Muscle layer of duodenum (tissue), 2 donors: Measurements from ENCODE around the gene APBB2.

Source experiments
- H3K27ac ChIP-seq: one replicate; pipeline ENCODE4 v1.7.0; 2013; ENCODE audit warnings: mild to moderate bottlenecking, low read length
- H3K27me3 ChIP-seq: one replicate; pipeline ENCODE4 v1.7.0; 2013; ENCODE audit warnings: low read depth, mild to moderate bottlenecking, control low read depth, low read length
- H3K36me3 ChIP-seq, 2 donors: one replicate each; pipeline ENCODE4 v1.7.0; 2013; ENCODE audit warnings: low read length in 2 of 2, control low read depth in 1 of 2, mild to moderate bottlenecking in 1 of 2; ENCODE audit not compliant: insufficient read depth in 2 of 2, control insufficient read depth in 1 of 2
- H3K4me1 ChIP-seq, 2 donors: one replicate each; pipeline ENCODE4 v1.7.0; 2013; ENCODE audit warnings: low read length in 2 of 2, mild to moderate bottlenecking in 2 of 2, control low read depth in 1 of 2, moderate library complexity in 1 of 2; ENCODE audit not compliant: insufficient read depth in 2 of 2, control insufficient read depth in 1 of 2
- H3K4me3 ChIP-seq, 2 donors: one replicate each; pipeline ENCODE4 v1.7.0; 2013; ENCODE audit warnings: low read length in 2 of 2, low read depth in 1 of 2, mild to moderate bottlenecking in 1 of 2
- H3K9me3 ChIP-seq, 2 donors: one replicate each; pipeline ENCODE4 v1.7.0; 2013; ENCODE audit warnings: low read length in 2 of 2, control low read depth in 1 of 2, mild to moderate bottlenecking in 1 of 2; ENCODE audit not compliant: control insufficient read depth in 1 of 2
- donor health status: healthy.

Gene APBB2

DNA sequence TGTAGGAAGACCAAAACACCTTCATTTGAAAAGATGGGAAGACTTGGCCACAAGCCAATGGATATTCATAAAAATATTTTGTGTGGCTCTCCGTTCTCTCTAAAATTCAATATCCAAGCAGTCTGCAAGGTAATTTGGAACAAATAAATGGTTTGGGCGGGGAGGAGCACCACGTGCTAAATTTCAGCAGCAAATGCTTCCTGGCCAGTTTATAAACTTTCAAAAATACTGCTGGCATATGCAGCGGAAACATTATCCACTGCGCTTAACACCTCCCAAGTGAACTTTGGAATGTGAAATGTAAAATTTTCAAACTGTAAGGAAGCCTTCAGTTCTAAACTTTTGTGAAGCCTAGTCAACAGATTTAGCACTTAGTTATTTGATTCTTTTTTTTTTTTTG lies 273.6 kb downstream of the APBB2 start:
- no peaks in the 10 kb centered on the region for H3K9me3 ChIP-seq
- no peak overlapping the region for H3K27ac ChIP-seq
- H3K27me3 ChIP-seq, result no peaks in the 10 kb centered on the region
- H3K4me3 ChIP-seq, result no peak overlapping the region
- H3K4me1 ChIP-seq, result peaks cover 0 to 31% of the 10 kb centered on the region in 2 donors
- peaks cover 0 to 10% of the 10 kb centered on the region in 2 donors for H3K36me3 ChIP-seq

DNA sequence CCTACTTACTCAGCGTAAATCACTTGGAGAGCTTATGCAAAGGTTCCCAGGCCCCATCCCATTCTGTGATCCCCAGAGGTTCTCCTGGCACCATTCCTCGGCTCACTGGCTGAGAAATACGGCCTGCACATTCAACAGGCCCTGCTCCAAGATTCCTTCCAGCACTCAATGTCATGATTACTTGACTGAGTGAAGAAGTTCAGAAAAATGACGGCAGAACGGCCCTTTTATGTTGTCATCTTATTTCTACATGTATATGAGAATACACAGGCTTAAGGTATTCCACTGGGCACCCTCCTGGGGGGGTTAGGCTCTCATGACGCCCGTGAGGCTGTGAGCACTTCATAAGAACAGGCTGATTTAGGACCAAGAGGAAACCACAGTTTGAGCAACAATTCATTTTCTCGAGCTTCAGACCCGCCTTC lies 274.0 kb downstream of the APBB2 start:
- no peaks in the 10 kb centered on the region for H3K27me3 ChIP-seq
- H3K4me1 ChIP-seq, result peaks cover 0 to 31% of the 10 kb centered on the region in 2 donors
- no peaks in the 10 kb centered on the region for H3K9me3 ChIP-seq
- peaks cover 0 to 10% of the 10 kb centered on the region in 2 donors for H3K36me3 ChIP-seq
- H3K4me3 ChIP-seq, result no peak overlapping the region
- no peak overlapping the region for H3K27ac ChIP-seq

- H3K9me3 ChIP-seq, result no peaks in the 10 kb centered on the region
- H3K4me1 ChIP-seq, result peaks cover 0 to 31% of the 10 kb centered on the region in 2 donors
- no peak overlapping the region for H3K27ac ChIP-seq
- no peak overlapping the region for H3K4me3 ChIP-seq
- peaks cover 0 to 10% of the 10 kb centered on the region in 2 donors for H3K36me3 ChIP-seq
- H3K27me3 ChIP-seq, result no peaks in the 10 kb centered on the region
Measured at GRCh38 chr4:40939856-40940255, 274.5 kb downstream of the APBB2 start.

DNA sequence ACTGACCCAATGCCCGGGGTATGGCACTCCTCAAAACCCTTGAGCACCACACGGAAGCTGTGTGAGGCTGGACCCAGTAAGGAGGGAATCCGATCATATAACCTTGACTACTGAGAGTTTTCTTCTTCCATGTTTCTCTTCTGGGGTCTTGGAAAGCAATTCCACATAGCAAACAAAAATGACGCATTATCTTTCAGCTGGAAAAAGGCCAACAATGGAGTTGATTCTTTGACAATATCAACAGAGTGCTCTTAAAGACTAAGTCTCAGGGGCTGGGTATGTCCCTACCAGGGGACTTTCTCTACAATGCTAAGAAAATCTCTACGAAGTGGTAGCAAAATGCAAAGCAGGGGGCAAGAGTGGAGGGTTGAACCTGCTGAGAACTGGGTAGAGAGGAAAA lies 276.0 kb downstream of the APBB2 start:
- no peak overlapping the region for H3K4me3 ChIP-seq
- peaks cover 0 to 10% of the 10 kb centered on the region in 2 donors for H3K36me3 ChIP-seq
- H3K4me1 ChIP-seq, result peaks cover 0 to 37% of the 10 kb centered on the region in 2 donors
- H3K9me3 ChIP-seq, result no peaks in the 10 kb centered on the region
- H3K27me3 ChIP-seq, result no peaks in the 10 kb centered on the region
- H3K27ac ChIP-seq, result no peak overlapping the region

DNA sequence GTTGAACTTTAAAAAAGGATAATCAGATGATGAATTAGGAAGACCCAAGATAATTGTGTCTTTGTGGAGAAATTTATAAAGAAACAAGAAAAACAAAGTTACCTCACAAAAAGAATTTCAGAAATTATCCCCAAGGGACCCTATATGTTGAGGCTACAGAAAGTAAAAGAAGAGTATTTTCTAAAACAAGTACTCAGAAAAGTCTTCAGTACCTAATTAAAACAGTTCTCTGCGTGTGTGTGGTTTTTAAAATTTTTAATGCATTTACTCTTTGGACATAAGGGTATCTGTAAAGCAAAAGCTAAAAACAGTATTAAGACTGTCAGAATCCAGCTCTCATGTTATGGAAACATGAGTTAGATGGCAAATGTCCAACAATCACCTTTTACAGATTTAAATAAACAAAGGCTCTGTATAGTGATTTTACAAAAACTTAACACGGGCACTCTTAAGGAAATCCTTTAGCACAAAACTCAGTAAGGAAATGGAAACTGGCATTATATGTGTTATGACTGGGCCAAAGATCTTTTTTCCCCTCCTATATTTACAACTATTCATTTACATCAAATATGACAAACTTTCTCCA lies 277.1 kb downstream of the APBB2 start:
- no peak overlapping the region for H3K27ac ChIP-seq
- peaks cover 0 to 34% of the 10 kb centered on the region in 2 donors for H3K4me1 ChIP-seq
- no peaks in the 10 kb centered on the region for H3K27me3 ChIP-seq
- no peak overlapping the region for H3K4me3 ChIP-seq
- H3K36me3 ChIP-seq, result peaks cover 0 to 5% of the 10 kb centered on the region in 2 donors
- H3K9me3 ChIP-seq, result no peaks in the 10 kb centered on the region

DNA sequence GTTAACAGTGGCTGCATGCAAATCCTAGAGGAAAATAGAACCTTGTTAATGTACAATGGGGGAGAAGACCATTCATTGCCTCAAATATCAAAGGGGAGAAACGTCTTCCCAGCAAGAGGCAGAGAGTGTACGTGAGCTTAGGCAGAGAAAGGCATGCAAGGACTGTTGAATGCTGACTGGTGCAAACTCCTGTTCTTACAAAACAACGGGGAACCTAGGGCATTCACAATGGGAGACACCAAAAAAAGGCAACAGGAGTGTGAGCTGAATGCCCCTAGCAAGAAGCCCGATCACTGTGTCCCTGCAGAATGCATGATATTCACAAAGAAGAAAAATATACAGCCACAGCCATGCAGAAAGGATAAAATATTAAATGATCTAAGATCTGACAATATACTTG lies 279.7 kb downstream of the APBB2 start:
- Histone ChIP-seq H3K4me3 (no peak overlapping the region), H3K36me3 (peaks cover 0 to 5% of the 10 kb centered on the region in 2 donors), H3K4me1 (peaks cover 0 to 9% of the 10 kb centered on the region in 2 donors), H3K27ac (no peak overlapping the region), H3K27me3 (no peaks in the 10 kb centered on the region), H3K9me3 (no peaks in the 10 kb centered on the region)

DNA sequence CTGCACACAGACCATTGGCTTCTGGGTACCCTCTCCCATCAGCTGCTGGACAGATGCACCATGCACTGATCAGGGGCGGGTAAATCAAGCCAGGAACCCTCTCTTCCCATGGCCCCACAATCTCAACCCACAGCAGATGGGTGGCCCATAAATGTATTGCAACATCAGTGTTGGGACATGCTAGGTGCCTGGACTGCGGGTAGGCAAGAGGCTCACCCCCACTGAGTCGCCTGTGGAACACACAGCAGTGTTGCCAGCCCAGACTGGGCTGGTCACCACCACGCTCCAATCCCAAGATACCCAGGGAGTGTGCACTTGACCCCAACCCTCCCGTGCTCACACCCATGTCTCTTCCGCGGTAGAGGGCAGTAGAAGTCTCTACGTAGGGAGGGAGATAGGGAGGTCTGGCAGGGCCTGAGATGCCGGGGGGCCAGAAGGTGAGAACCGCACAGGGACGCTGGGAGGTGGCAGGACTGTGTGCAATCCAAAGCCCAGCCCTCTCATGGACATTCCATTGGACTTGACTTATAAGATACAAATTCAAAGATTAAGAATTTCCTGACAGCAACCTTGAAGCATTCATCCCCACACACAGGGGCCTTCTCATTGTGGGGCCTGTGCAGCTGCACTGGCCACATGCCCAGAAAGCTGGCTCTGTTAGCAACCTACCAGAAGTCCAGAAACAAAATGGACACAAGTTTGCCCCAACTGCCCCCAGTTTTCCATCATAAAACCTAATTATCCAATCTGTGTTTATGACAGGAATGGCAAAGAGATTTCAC lies 280.9 kb downstream of the APBB2 start:
- H3K9me3 ChIP-seq, result no peaks in the 10 kb centered on the region
- H3K4me1 ChIP-seq, result peaks cover 0 to 6% of the 10 kb centered on the region in 2 donors
- no peak overlapping the region for H3K27ac ChIP-seq
- H3K27me3 ChIP-seq, result no peaks in the 10 kb centered on the region
- peaks cover 0 to 5% of the 10 kb centered on the region in 2 donors for H3K36me3 ChIP-seq
- H3K4me3 ChIP-seq, result no peak overlapping the region

DNA sequence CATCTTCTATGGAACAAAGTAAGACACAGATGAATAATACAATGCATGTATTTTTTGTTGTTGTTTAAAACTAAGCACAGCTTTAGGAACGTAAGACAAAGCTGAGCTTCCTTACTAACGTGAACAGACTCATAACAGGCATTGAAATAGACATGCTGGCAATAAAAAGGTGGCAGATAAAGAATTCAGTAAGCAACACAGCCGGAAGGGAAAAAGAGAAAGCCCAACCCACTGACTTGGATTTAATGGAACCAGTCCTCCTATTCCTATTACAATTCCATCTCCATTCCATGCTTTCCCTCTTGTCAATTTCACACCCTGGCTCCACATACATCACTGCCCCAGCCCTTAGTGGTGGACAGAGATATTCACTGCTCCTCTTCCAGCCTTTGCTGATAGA lies 282.5 kb downstream of the APBB2 start:
- Histone ChIP-seq H3K4me3 (no peak overlapping the region), H3K9me3 (no peaks in the 10 kb centered on the region), H3K36me3 (peaks cover 0 to 5% of the 10 kb centered on the region in 2 donors), H3K27me3 (no peaks in the 10 kb centered on the region), H3K4me1 (peaks cover 0 to 6% of the 10 kb centered on the region in 2 donors), H3K27ac (no peak overlapping the region)

- no peak overlapping the region for H3K27ac ChIP-seq
- no peak overlapping the region for H3K4me3 ChIP-seq
- no peaks in the 10 kb centered on the region for H3K27me3 ChIP-seq
- H3K9me3 ChIP-seq, result no peaks in the 10 kb centered on the region
- peaks cover 0 to 6% of the 10 kb centered on the region in 2 donors for H3K4me1 ChIP-seq
- peaks cover 0 to 5% of the 10 kb centered on the region in 2 donors for H3K36me3 ChIP-seq
Measured at GRCh38 chr4:40931238-40931637, 283.1 kb downstream of the APBB2 start.

- no peaks in the 10 kb centered on the region for H3K36me3 ChIP-seq
- no peaks in the 10 kb centered on the region for H3K4me1 ChIP-seq
- no peaks in the 10 kb centered on the region for H3K27me3 ChIP-seq
- no peaks in the 10 kb centered on the region for H3K9me3 ChIP-seq
- no peak overlapping the region for H3K27ac ChIP-seq
- H3K4me3 ChIP-seq, result no peak overlapping the region
Measured at GRCh38 chr4:40927074-40927473, 287.3 kb downstream of the APBB2 start.

DNA sequence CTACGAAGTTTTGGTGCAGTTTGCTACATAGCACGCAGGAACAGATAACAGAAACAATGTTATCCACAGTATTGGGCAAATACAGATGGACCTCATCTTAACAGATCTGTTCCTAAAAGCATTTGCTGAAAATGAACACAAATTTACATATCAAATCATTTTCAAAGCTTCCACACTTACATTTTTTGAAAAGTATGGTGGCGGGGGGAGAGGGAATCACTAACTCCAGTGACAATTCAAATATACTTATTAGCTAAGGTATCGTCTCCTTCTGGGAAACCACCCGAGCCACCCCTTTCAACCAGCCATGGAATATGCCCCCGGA lies 289.6 kb downstream of the APBB2 start:
- H3K27me3 ChIP-seq, result no peaks in the 10 kb centered on the region
- H3K27ac ChIP-seq, result no peak overlapping the region
- H3K4me1 ChIP-seq, result no peaks in the 10 kb centered on the region
- H3K36me3 ChIP-seq, result peaks cover 0 to 3% of the 10 kb centered on the region in 2 donors
- H3K4me3 ChIP-seq, result no peak overlapping the region
- no peaks in the 10 kb centered on the region for H3K9me3 ChIP-seq
